Measurements from ENCODE around the gene ANKLE2.
"Not testable (repeated sequence)": the region's sequence is repeated elsewhere in the genome, so short reads cannot be mapped to it uniquely, and the experiment has no call there.

Gene ANKLE2

DNA sequence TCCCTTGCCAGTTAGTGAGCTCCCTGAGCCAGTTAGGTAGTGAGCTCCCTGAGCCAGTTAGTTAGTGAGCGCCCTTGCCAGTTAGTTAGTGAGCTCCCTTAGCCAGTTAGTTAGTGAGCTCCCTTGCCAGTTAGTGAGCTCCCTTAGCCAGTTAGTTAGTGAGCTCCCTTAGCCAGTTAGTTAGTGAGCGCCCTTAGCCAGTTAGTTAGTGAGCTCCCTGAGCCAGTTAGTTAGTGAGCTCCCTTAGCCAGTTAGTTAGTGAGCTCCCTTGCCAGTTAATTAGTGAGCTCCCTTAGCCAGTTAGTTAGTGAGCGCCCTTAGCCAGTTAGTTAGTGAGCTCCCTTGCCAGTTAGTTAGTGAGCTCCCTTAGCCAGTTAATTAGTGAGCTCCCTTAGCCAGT is 69.6 kb downstream of the ANKLE2 start:
- DNase-seq (ENCODE audit: low read depth in 2 of 2, low spot score in 1 of 2), result not testable (repeated sequence)

DNA sequence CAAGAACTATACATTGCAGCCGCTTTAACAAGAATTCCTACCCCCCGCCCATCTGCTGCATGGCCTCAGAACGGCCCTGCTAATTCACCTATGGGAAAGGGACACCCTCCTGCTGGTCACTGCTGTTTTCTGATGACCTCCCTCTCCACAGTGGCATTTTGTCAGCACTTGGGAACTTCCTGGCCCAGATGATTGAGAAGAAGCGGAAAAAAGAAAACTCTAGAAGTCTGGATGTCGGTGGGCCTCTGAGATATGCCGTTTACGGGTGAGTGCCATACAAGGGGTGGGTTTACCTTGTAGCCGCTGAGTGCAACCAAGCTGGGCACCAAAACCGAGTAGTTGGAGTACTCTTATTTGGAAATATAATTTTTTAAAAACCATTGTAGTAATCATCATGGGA is 71.5 kb downstream of the ANKLE2 start:
- no peak for DNase-seq (ENCODE audit: low read depth in 2 of 2, low spot score in 1 of 2)

DNA sequence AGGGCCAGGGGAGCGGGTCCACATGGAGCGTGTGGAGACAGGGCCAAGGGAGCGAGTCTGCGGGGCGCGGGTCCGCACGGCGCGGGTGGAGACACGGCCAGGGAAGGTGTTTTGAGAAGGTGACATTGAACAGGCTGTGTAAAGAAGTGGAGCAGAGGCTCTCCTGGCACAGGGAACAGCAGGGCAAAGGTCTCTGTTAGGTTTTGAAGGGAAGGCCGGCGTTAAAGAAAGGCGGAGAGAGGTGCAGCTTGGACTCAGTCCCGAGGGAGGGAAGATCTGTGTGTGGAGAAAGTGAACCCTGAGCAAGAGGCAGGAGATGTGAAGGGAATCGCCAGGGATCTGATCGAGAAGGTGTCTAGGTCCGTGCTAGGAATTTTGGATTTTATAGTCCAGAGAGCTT is 72.4 kb downstream of the ANKLE2 start:
- DNase-seq (ENCODE audit: low read depth in 2 of 2, low spot score in 1 of 2), result no peak

DNA sequence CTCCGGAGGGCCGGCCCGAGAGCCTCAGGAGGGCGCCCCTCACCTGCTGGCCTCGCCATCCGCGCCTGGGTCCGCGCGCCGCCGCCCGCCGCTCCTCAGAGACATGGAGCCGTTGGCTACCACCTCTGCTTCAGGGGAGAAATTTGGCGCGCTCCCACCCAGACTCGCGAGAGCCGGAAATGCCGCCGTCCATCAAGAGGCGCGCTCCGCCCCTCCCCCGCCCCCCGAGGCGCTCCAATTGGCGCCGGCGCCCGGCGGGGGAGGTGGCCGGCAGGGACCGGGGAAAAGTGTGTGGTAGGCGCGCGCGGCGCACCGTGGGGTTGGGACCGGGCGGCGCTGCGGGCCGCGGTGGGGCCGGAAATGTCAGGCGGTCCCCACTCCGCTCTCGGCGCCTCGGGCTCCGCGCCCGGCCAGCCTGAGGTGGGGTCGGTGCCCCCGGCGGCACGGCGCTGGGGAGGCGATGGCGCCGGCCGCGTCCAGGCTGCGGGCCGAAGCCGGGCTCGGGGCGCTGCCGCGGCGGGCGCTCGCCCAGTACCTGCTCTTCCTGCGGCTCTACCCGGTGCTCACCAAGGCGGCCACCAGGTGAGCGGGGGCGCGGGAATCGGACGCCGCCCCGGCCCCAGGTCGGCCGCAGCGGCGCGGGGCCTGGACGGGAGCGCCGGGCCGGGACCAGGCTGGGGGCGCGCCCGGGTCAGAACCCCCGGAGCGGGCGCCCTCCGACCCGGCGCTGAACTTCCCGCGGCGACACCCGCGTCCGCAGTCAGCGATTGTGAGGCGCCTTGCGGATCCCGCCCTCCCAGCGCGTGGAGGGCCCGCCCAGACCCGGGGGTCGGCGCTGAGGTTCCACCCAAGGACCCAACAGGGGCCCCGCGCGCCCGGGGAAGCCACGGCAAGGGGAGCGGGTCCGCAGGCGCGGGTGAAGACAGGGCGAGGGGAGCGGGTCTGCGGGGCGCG is 74.1 kb downstream of the ANKLE2 start, which contains the start of the genes POLE and PXMP2:
POLE (minus strand) TSS at position 132 of the 954 bp plus-strand sequence; CDS start at position 105, 27 bp downstream.
PXMP2 (plus strand) TSS at position 377 of the 954 bp plus-strand sequence; CDS start at position 461, 84 bp downstream.
- peak; percentile 86 to 88 for DNase-seq (ENCODE audit: low read depth in 2 of 2, low spot score in 1 of 2)

DNA sequence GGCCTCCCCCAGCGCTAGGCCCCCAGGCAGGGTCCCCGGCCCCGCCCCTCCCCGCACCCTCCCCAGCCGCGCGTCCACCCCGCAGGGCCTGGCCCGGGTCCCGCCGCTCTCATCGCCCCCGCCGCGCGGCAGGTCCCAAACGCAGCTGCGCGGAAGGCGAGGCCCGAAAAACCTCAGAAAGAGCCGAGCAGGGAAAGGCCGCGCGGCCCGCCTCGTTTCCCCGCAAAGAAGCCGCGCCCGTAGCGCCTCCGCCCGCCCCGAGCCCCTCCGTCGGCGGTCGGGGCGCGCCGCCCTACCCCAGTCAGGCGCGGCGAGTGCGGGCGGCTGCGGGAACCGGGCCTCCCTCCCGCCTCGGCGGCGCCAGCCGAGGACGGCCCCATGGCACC is 74.8 kb downstream of the ANKLE2 start:
- DNase-seq (ENCODE audit: low read depth in 2 of 2, low spot score in 1 of 2), result no peak

DNA sequence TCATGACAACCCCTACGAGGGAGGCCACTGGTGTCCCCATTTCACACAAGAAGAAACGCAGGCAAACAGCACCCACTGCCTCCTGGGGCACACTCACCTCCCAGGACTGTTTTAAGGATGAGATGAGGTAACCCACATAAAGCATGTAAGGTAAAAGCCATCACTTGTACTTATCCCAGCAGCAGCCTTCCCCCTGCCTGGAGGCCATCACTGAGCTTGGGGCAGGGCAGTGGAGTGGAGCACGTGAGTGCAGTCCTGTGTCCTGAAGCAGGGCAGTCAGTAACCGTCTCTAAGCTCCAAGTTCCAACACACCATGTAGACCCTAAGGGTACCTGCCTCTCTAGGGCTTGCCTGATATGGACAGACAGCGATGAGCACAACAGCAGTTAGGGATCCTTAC is 76.2 kb downstream of the ANKLE2 start:
- DNase-seq (ENCODE audit: low read depth in 2 of 2, low spot score in 1 of 2), result no peak

DNA sequence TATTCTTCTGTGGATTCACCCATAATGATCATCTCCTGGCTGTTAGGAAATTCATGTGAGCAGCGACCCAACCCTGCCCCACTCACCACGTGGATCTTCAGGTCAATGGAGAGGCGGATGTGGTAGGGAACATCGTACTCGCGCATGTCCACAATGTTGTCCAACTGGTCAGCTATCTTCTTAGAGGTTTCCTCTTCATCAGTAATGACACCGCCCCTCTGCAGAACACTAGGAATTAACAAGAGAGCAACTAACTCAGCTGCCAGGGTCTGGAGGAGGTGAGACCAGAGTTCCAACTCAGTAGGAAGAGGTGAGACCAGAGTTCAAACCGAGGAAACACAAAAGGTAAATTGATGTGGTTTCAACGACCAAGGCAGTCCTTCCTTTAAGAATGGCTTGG is 84.1 kb downstream of the ANKLE2 start:
- no peak for DNase-seq (ENCODE audit: low read depth in 2 of 2, low spot score in 1 of 2)

DNA sequence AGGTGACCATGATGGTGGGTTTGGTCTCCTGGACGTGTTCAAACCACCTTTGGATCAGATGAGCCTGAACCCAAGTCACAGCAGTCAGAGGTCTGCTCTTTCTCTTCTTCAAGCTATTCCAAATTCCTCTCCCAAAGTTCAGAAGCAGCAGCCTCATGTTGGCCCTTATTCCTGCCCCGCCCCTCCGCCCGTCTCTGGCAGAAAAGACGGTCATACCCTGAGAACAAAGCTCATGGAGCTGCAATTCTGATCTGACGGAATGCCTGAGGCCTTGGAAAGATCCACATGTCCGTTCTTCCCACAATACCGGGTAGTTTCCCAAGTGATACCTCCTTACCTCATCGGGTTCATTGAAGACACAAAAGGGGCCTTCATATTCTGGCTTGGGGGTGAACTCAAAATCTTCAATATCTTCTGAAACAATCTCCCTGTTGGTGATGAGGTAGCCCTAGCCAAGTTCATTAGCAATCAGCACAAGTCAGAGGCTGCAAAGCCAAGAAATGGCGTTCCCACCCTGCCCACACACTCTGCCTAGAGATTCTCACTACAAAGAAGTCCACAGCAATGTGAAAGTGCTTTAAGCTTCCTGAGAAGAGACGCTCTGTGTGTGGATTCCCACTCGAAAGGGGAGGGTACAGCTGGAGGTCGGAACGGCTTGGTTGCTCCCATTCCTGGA is 85.7 kb downstream of the ANKLE2 start:
- DNase-seq (ENCODE audit: low read depth in 2 of 2, low spot score in 1 of 2), result no peak
